ENCODE measurements around the gene JUP.
"Not testable (repeated sequence)": the region's sequence is repeated elsewhere in the genome, so short reads cannot be mapped to it uniquely, and the experiment has no call there.

JUP gene

GRCh38 chr17:41777574-41778188 lies 8.8 kb downstream of the JUP start:
- no peak for DNase-seq

GRCh38 chr17:41777157-41777573 lies 9.3 kb downstream of the JUP start:
- DNase-seq, result no peak

- DNase-seq, result not testable (repeated sequence)
These were observed 10.1 kb downstream of the JUP start for GRCh38 chr17:41776262-41776900.

GRCh38 chr17:41775394-41776226 lies 10.9 kb downstream of the JUP start:
- no peak for DNase-seq

GRCh38 chr17:41773731-41774193 lies 12.7 kb downstream of the JUP start:
- DNase-seq, result no peak

GRCh38 chr17:41773190-41773588 lies 13.3 kb downstream of the JUP start:
- no peak for DNase-seq

- no peak for DNase-seq
These were observed 13.8 kb downstream of the JUP start for GRCh38 chr17:41772586-41773189.

GRCh38 chr17:41772218-41772585 lies 14.3 kb downstream of the JUP start:
- no peak for DNase-seq

GRCh38 chr17:41771389-41772206 lies 14.9 kb downstream of the JUP start:
- DNase-seq, result no peak

- no peak for DNase-seq
These were observed 16.5 kb downstream of the JUP start for GRCh38 chr17:41769985-41770384.

GRCh38 chr17:41769346-41769862 lies 17.1 kb downstream of the JUP start:
- no peak for DNase-seq

- no peak for DNase-seq
These were observed 17.7 kb downstream of the JUP start for GRCh38 chr17:41768682-41769288.

- DNase-seq, result no peak
These were observed 19.0 kb downstream of the JUP start for GRCh38 chr17:41767324-41768042.

- DNase-seq, result no peak
These were observed 20.4 kb downstream of the JUP start for GRCh38 chr17:41766135-41766534.

- DNase-seq, result no peak
These were observed 23.2 kb downstream of the JUP start for GRCh38 chr17:41763327-41763726.

- DNase-seq, result no peak
These were observed 23.7 kb downstream of the JUP start for GRCh38 chr17:41762841-41763240.

- DNase-seq, result no peak
These were observed 24.1 kb downstream of the JUP start for GRCh38 chr17:41762391-41762790.

- no peak for DNase-seq
These were observed 25.6 kb downstream of the JUP start for GRCh38 chr17:41760878-41761277.

GRCh38 chr17:41758601-41759000 lies 27.9 kb downstream of the JUP start:
- DNase-seq, result no peak

- no peak for DNase-seq
These were observed 32.4 kb downstream of the JUP start for GRCh38 chr17:41754066-41754465.

- no peak for DNase-seq
These were observed 35.2 kb downstream of the JUP start for GRCh38 chr17:41751288-41751687.

Data from T-helper 2 cell (primary cell).